ENCODE data around the gene GPR137B. TPM values are rescaled to one million over a fixed set of nuclear protein-coding genes. Genes with fewer than 3 reads are reported as not detected.

GPR137B gene
- total RNA-seq, 1 donor from 2014 or later: 16.0 TPM

DNA sequence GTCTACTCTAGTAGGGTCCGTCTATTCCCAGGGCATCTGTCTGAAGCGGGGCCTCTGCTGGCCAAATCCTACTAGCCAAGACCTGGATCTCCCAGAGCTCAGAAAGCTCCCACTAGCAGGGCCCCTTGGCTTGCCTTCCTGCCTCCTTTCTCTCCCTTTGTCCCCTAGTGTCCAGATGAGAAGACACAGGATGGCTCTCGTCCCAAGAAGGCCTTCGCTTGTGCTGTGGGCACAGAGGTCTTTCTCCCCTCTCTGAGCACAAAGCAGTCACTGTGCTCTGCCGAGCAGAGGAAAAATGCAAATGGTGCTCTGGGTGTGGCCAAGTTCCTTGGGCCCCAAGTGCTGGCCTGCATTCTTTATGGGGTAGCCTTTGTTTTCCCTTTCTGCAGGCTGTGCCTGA, 13.0 kb upstream of the GPR137B start:
- no peak overlapping the region for H3K4me3 Mint-ChIP-seq
- H3K36me3 Mint-ChIP-seq: no peaks in the 10 kb centered on the region
- TF ChIP-seq CTCF (conservative IDR thresholded peaks at IDR 0.05): no peak
- H3K4me1 Mint-ChIP-seq (ENCODE audit: unreplicated experiment): peaks cover 11% of the 10 kb centered on the region
- H3K27ac Mint-ChIP-seq: peak overlapping the region; percentile 55
- no peaks in the 10 kb centered on the region for H3K9me3 Mint-ChIP-seq
- H3K27me3 Mint-ChIP-seq: peaks cover 3% of the 10 kb centered on the region
- DNase-seq (ENCODE audit: extremely low spot score, unreplicated experiment): no peak

DNA sequence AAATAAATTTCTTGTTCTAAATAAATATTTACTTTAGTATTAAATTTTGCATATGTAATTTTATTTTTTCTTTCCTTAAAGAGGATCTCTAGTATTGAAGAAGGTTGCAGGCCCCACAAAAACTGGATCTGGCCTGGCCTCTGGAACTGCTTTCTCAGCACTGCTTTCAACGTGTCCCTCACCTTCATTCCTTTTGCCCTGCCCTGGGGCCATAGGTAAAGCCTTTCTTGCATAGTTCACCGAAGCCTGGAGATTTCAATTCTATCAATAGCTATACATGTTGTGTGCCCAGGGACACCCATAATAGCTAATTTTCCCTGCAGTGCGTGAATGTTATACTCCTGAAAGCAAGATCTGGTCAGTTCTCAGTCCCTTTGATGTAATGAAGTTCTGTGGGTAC, 12.0 kb upstream of the GPR137B start:
- no peak for DNase-seq (ENCODE audit: extremely low spot score, unreplicated experiment)
- Mint-ChIP-seq H3K27me3 (peaks cover 10% of the 10 kb centered on the region), H3K27ac (no peak overlapping the region), H3K4me3 (no peak overlapping the region), H3K36me3 (no peaks in the 10 kb centered on the region), H3K4me1 (ENCODE audit: unreplicated experiment) (peaks cover 11% of the 10 kb centered on the region), H3K9me3 (no peaks in the 10 kb centered on the region)
- no peak for TF ChIP-seq CTCF (conservative IDR thresholded peaks at IDR 0.05)

GRCh38 chr1:236131916-236132315, 10.4 kb upstream of the GPR137B start:
- DNase-seq (ENCODE audit: extremely low spot score, unreplicated experiment): no peak

GRCh38 chr1:236132420-236133046, 9.8 kb upstream of the GPR137B start:
- TF ChIP-seq CTCF (conservative IDR thresholded peaks at IDR 0.05): no peak
- Mint-ChIP-seq H3K9me3 (no peaks in the 10 kb centered on the region), H3K27me3 (peaks cover 11% of the 10 kb centered on the region), H3K4me3 (no peak overlapping the region), H3K27ac (no peak overlapping the region), H3K36me3 (no peaks in the 10 kb centered on the region), H3K4me1 (ENCODE audit: unreplicated experiment) (peaks cover 11% of the 10 kb centered on the region)
- DNase-seq (ENCODE audit: extremely low spot score, unreplicated experiment): no peak

More at GRCh38 chr1:236131916-236132315, 10.4 kb upstream of the GPR137B start:
- H3K36me3 Mint-ChIP-seq: no peaks in the 10 kb centered on the region
- H3K27ac Mint-ChIP-seq: no peak overlapping the region
- peaks cover 7% of the 10 kb centered on the region for H3K27me3 Mint-ChIP-seq
- peaks cover 11% of the 10 kb centered on the region for H3K4me1 Mint-ChIP-seq (ENCODE audit: unreplicated experiment)
- no peak for TF ChIP-seq CTCF (conservative IDR thresholded peaks at IDR 0.05)
- no peaks in the 10 kb centered on the region for H3K9me3 Mint-ChIP-seq
- no peak overlapping the region for H3K4me3 Mint-ChIP-seq

- no peak overlapping the region for H3K4me3 Mint-ChIP-seq
- H3K9me3 Mint-ChIP-seq: no peaks in the 10 kb centered on the region
- no peaks in the 10 kb centered on the region for H3K36me3 Mint-ChIP-seq
- peaks cover 11% of the 10 kb centered on the region for H3K4me1 Mint-ChIP-seq (ENCODE audit: unreplicated experiment)
- no peak for DNase-seq (ENCODE audit: extremely low spot score, unreplicated experiment)
- no peak for TF ChIP-seq CTCF (conservative IDR thresholded peaks at IDR 0.05)
- peaks cover 18% of the 10 kb centered on the region for H3K27me3 Mint-ChIP-seq
- H3K27ac Mint-ChIP-seq: no peak overlapping the region
These were observed 9.0 kb upstream of the GPR137B start for GRCh38 chr1:236133339-236133738.

Measured in type B pancreatic cell (in vitro differentiated cells).